Right lobe of liver (tissue), 6 donors: ENCODE results near the gene DPYD. TPM values are rescaled to one million over a fixed set of nuclear protein-coding genes. Genes with fewer than 3 reads are reported as not detected.
"Not testable (repeated sequence)": the region's sequence is repeated elsewhere in the genome, so short reads cannot be mapped to it uniquely, and the experiment has no call there.

Experiments
- ATAC-seq, 4 donors: fragments of 200-7000 bp; cut with Tn5 transposase; one replicate each; pipeline ENCODE4 v1.9.1; 2020; ENCODE audit warnings: mild to moderate bottlenecking in 4 of 4, moderate library complexity in 4 of 4
- DNase-seq, 3 donors: peaks; one replicate each; pipeline ENCODE4 v3.0.0-alpha.2; 2020
- H3K27ac ChIP-seq, 3 donors: fragments of 200-600 bp; one replicate each; pipeline ENCODE4 v1.8.0; 2022
- H3K27me3 ChIP-seq, 2 donors: fragments of 200-600 bp; one replicate each; pipeline ENCODE4 v1.8.0; 2022
- H3K36me3 ChIP-seq, 4 donors: fragments of 200-600 bp; sonication (generic) in 1 of 4; one replicate each; pipeline versions ENCODE4 v1.5.1 to v1.8.0; 2017 to 2022; ENCODE audit warnings: control low read depth in 1 of 4
- H3K4me1 ChIP-seq, 4 donors: fragments of 200-600 bp; sonication (generic) in 1 of 4; one replicate each; pipeline versions ENCODE4 v1.5.1 to v1.8.0; 2017 to 2022; ENCODE audit warnings: control low read depth in 1 of 4
- H3K4me3 ChIP-seq, 3 donors: fragments of 200-600 bp; one replicate each; pipeline ENCODE4 v1.8.0; 2022
- H3K9me3 ChIP-seq, 4 donors: fragments of 200-600 bp; sonication (generic) in 1 of 4; one replicate each; pipeline versions ENCODE4 v1.5.1 to v1.8.0; 2017 to 2022; ENCODE audit warnings: control low read depth in 1 of 4
- POLR2A ChIP-seq: fragments of 450-650 bp; IDR thresholded peaks from one replicate; pipeline ENCODE4 v1.6.1; 2017; ENCODE audit warnings: antibody characterized with exemption, mild to moderate bottlenecking
- WGBS: methylation state at CpG from one replicate; pipeline ENCODE4 v1.1.6; 2018; ENCODE audit warnings: low coverage, low lambda C conversion rate; ENCODE audit not compliant: insufficient coverage; ENCODE audit errors: missing lambda C conversion rate; 5-methylcytosine and 5-hydroxymethylcytosine counted together
- intact Hi-C, 2 donors: fragments of 100-400 bp; cut with DNase I; formaldehyde crosslinking; loops; one replicate each; pipeline versions ENCODE4 v1.11.2 to v1.14.1; 2022
- total RNA-seq, 6 experiments: library from RNA; depleted of rRNA in 2 of 6; stranded (reverse); fragments of >200 nt in 2 of 6; fragmentation: NEBNext Ultra II Directional in 3 of 6; extraction: Animal tissue kit (Norgen Biotek cat#: 25700) in 3 of 6; gene quantifications; one replicate each; pipeline versions ENCODE4 v1.1.0 to v1.2.4, GENCODE V29; 2016 to 2023
- TF ChIP-seq, protein P1 (sequence below), 4 donors: fragments of 200-600 bp in 3 of 4; fragments of 450-650 bp in 1 of 4; IDR thresholded peaks; one replicate each; pipeline versions ENCODE4 v1.5.1 to v1.8.0; 2016 to 2022; ENCODE audit warnings: antibody characterized with exemption in 4 of 4, mild to moderate bottlenecking in 2 of 4
- donor health status: DM: no; HTN: yes; CAD: no.
- donor health status: DM: no; HTN: no; CAD: no.
- donor health status: DM: no; HTN: no; CAD: no.
- donor health status: DM: no; HTN: yes; CAD: no.
- donor health status: DM: no; HTN: yes; CAD: no.

The DPYD gene
- total RNA-seq, 6 experiments from 2014 or later = 25.2 to 74.4 (median 40.0) TPM

- intact Hi-C loops = no loop called here
- Histone ChIP-seq H3K27ac (no peak overlapping the region), H3K27me3 (no peaks in the 10 kb centered on the region), H3K4me3 (no peak overlapping the region), H3K4me1 (no peaks in the 10 kb centered on the region), H3K9me3 (no peaks in the 10 kb centered on the region), H3K36me3 (no peaks in the 10 kb centered on the region)
- ATAC-seq (peak in 2 of 4 donors; percentile 31 to 51), DNase-seq (no peak)
- TF ChIP-seq POLR2A = no peak
- TF ChIP-seq, protein P1, sequence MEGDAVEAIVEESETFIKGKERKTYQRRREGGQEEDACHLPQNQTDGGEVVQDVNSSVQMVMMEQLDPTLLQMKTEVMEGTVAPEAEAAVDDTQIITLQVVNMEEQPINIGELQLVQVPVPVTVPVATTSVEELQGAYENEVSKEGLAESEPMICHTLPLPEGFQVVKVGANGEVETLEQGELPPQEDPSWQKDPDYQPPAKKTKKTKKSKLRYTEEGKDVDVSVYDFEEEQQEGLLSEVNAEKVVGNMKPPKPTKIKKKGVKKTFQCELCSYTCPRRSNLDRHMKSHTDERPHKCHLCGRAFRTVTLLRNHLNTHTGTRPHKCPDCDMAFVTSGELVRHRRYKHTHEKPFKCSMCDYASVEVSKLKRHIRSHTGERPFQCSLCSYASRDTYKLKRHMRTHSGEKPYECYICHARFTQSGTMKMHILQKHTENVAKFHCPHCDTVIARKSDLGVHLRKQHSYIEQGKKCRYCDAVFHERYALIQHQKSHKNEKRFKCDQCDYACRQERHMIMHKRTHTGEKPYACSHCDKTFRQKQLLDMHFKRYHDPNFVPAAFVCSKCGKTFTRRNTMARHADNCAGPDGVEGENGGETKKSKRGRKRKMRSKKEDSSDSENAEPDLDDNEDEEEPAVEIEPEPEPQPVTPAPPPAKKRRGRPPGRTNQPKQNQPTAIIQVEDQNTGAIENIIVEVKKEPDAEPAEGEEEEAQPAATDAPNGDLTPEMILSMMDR (IDR thresholded peaks at IDR 0.05) = no peak
- 42% methylated on average over 1 of the region's 1 CpG for WGBS
Measured at GRCh38 chr1:97356309-97356708, 564.5 kb downstream of the DPYD start.

GRCh38 chr1:97352936-97353382, 567.9 kb downstream of the DPYD start:
- no peak overlapping the region for H3K27ac ChIP-seq
- WGBS = 91% methylated on average over 3 of the region's 4 CpGs
- H3K9me3 ChIP-seq = no peaks in the 10 kb centered on the region
- DNase-seq = no peak
- H3K36me3 ChIP-seq = no peaks in the 10 kb centered on the region
- no peak for ATAC-seq
- no peaks in the 10 kb centered on the region for H3K27me3 ChIP-seq
- intact Hi-C loops = no loop called here
- TF ChIP-seq POLR2A = no peak
- TF ChIP-seq, protein P1 (IDR thresholded peaks at IDR 0.05) = no peak
- H3K4me1 ChIP-seq = no peaks in the 10 kb centered on the region
- no peak overlapping the region for H3K4me3 ChIP-seq

DNA sequence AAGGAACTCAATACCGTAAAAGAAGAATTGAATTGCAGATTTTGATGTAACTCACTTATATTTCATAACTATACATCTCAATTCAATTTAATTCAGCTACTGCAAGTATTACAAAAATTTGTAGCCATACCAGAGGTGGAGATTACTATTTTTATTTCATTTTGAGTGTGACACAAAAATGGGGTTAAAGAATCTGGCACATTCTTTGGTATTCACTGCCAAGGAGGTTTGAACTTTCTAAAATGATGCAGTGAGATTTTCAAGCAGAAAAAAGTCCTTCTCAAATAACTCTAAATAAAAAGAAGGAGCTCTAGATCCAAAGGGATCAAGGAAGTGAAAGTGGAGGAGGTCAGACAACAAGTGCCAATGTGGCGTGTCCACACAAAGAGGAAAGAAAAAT, 569.0 kb downstream of the DPYD start:
- intact Hi-C loops = no loop called here
- no peak for TF ChIP-seq POLR2A
- TF ChIP-seq, protein P1 (IDR thresholded peaks at IDR 0.05) = no peak
- 58% methylated on average over 2 of the region's 2 CpGs for WGBS
- H3K27me3 ChIP-seq = no peaks in the 10 kb centered on the region
- H3K27ac ChIP-seq = no peak overlapping the region
- H3K9me3 ChIP-seq = no peaks in the 10 kb centered on the region
- no peak for DNase-seq
- H3K4me3 ChIP-seq = no peak overlapping the region
- H3K4me1 ChIP-seq = no peaks in the 10 kb centered on the region
- no peak for ATAC-seq
- no peaks in the 10 kb centered on the region for H3K36me3 ChIP-seq

DNA sequence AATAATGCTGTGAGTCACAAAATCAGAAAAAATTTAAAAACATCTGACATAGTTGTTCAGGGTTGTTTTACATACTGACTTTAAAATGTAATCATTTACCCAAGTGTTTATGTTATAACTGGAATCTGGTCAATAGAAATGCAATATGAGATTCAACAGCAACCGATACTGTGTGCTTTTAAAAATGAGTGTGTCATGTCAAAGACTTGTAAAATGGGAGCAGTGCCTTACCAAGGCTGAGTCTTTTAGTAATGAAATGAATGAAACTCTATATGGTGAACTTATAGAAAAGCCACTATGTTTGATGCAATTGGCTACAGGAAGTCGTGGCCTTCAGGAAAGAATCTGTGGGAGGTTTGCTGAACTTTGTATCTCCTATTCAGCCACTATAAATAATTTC, 570.2 kb downstream of the DPYD start:
- H3K27ac ChIP-seq = no peak overlapping the region
- H3K36me3 ChIP-seq = no peaks in the 10 kb centered on the region
- ATAC-seq = no peak
- no peak for DNase-seq
- no peaks in the 10 kb centered on the region for H3K27me3 ChIP-seq
- intact Hi-C loops = no loop called here
- H3K4me1 ChIP-seq = no peaks in the 10 kb centered on the region
- WGBS = 65% methylated on average over 2 of the region's 2 CpGs
- no peaks in the 10 kb centered on the region for H3K9me3 ChIP-seq
- TF ChIP-seq POLR2A = no peak
- TF ChIP-seq, protein P1 (IDR thresholded peaks at IDR 0.05) = no peak
- no peak overlapping the region for H3K4me3 ChIP-seq

DNA sequence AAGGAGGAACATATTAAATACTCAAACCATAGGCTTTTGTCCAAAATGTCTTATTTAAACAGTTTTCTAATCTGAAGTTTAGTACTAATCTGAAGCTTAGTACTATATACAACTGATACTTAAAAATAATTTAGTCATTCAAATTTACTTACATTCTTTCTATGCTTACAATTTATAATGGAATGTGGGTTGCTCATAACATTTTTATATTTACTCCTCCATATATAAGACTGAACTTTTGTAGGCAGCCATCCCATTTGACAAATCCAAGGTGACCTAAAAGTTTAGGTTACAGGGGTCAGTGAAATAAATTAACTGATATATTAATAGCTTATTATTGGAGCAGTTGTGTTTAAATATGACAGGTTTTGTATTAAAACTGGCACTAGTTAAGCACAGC, 570.6 kb downstream of the DPYD start:
- DNase-seq (no peak), ATAC-seq (no peak)
- H3K4me1 ChIP-seq = no peaks in the 10 kb centered on the region
- no peak for TF ChIP-seq POLR2A
- TF ChIP-seq, protein P1 (IDR thresholded peaks at IDR 0.05) = no peak
- no peak overlapping the region for H3K27ac ChIP-seq
- no peaks in the 10 kb centered on the region for H3K9me3 ChIP-seq
- H3K36me3 ChIP-seq = no peaks in the 10 kb centered on the region
- no peak overlapping the region for H3K4me3 ChIP-seq
- H3K27me3 ChIP-seq = no peaks in the 10 kb centered on the region
- intact Hi-C loops = no loop called here

- intact Hi-C loops, H3K4me1 ChIP-seq, H3K27ac ChIP-seq, H3K36me3 ChIP-seq, H3K27me3 ChIP-seq, H3K9me3 ChIP-seq, DNase-seq, ATAC-seq, H3K4me3 ChIP-seq: not testable (repeated sequence)
- WGBS = 100% methylated on average over 1 of the region's 1 CpG
Measured at GRCh38 chr1:97349794-97350193, 571.0 kb downstream of the DPYD start.
